ENCODE measurements around the gene SP140.

DNA sequence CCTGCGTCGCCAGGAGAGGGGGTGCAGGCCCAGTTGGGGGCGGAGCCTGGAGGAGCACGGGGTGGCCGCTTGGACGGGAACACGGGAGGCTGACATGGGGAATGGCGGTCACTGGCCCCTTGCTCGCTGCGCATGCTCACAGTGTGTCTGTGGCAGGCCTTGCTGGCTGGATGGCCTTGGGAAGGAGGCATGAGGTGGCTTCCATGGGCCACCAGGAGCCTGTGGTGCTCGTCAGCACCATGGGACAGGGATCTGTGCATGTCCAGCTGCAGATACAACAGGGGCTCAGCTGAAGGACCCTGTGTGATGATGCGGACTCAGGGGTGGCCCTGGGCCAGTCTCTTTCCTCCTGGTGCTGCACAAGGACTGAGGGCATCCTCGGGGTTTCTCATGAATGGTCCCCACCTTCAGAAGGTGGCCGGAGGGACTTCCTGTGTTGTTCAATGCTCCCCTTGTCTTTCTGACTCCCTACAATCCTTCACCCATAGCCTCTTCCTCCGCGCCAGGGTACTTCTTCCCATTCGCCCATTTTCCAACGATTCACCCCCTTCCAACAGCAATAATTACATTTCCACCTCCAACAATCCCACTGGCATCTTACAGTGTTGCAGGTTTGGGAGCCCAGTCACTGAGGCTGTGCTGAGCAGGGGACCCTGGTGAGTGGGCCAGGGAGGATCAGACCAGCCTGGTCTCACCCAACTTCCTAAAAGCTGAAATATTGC lies 98.0 kb downstream of the SP140 start:
- no peak for TF ChIP-seq POLR2A (IDR thresholded peaks at IDR 0.05; ENCODE audit: low read length)
- TF ChIP-seq GATA1 (IDR thresholded peaks at IDR 0.05; ENCODE audit: low read depth, low read length) = no peak

All from erythroblast (primary cell).